LNCaP clone FGC (cell line): ENCODE data around the gene SAMD8.

Source experiments
- DNase-seq: peaks from one replicate; pipeline ENCODE4 v3.0.0-alpha.2; 2011; ENCODE audit warnings: low read depth
- H3K4me3 ChIP-seq: 2 replicates; pipeline ENCODE4 v1.5.1; 2011; ENCODE audit warnings: mild to moderate bottlenecking, low read depth, low read length, control low read depth
- CTCF ChIP-seq: IDR thresholded peaks from 2 replicates; pipeline ENCODE4 v1.5.1; 2012; ENCODE audit warnings: mild to moderate bottlenecking; ENCODE audit not compliant: control insufficient read depth, insufficient read depth; ENCODE audit errors: extremely low read depth

Gene SAMD8

GRCh38 chr10:75207079-75207856, 95.8 kb downstream of the SAMD8 start:
- H3K4me3 ChIP-seq, result no peak overlapping the region
- no peak for TF ChIP-seq CTCF
- no peak for DNase-seq

GRCh38 chr10:75207857-75208144, 96.3 kb downstream of the SAMD8 start:
- no peak overlapping the region for H3K4me3 ChIP-seq
- TF ChIP-seq CTCF, result no peak
- no peak for DNase-seq

GRCh38 chr10:75208181-75208580, 96.7 kb downstream of the SAMD8 start:
- no peak for DNase-seq
- no peak for TF ChIP-seq CTCF
- no peak overlapping the region for H3K4me3 ChIP-seq

- peak overlapping the region; percentile 88 for H3K4me3 ChIP-seq
- DNase-seq, result no peak
- TF ChIP-seq CTCF, result no peak
Observed at GRCh38 chr10:75209086-75209920, 97.8 kb downstream of the SAMD8 start.

GRCh38 chr10:75209921-75210281, 98.4 kb downstream of the SAMD8 start:
- TF ChIP-seq CTCF, result no peak
- H3K4me3 ChIP-seq, result peak overlapping the region; percentile 88
- DNase-seq, result no peak

GRCh38 chr10:75210282-75211006, 99.0 kb downstream of the SAMD8 start, which contains the start of gene VDAC2:
Gene VDAC2, plus strand, starts transcription at chr10:75210796. Its CDS starts 363 bp downstream, at chr10:75211159.
- no peak for TF ChIP-seq CTCF
- no peak for DNase-seq
- peak within 1 kb of the TSS; percentile 88 for H3K4me3 ChIP-seq
